ENCODE data around the gene RENBP. TPM values are rescaled to one million over a fixed set of nuclear protein-coding genes. Genes with fewer than 3 reads are reported as not detected.

The RENBP gene
- total and polyA plus RNA-seq, 4 donors: 1.0 to 7.9 (median 7.0) TPM

GRCh38 chrX:153920546-153920945, 23.9 kb downstream of the RENBP start (continued):
- no peak for TF ChIP-seq MAX (IDR thresholded peaks at IDR 0.05)
- no peak for TF ChIP-seq HNF4A (conservative IDR thresholded peaks at IDR 0.05)
- TF ChIP-seq RAD21 (IDR thresholded peaks at IDR 0.05): no peak
- no peak for TF ChIP-seq NR2F2 (IDR thresholded peaks at IDR 0.05)
- TF ChIP-seq FOXA2 (IDR thresholded peaks at IDR 0.05): no peak

- no peak overlapping the region for H3K4me3 ChIP-seq (ENCODE audit: low read depth in 1 of 3, low read length in 3 of 3)
- WGBS: 98% methylated on average over 13 of the region's 13 CpGs
- H3K27me3 ChIP-seq (ENCODE audit: control insufficient read depth in 4 of 4, insufficient read depth in 4 of 4, low read length in 3 of 4): no peaks in the 10 kb centered on the region
- H3K9ac ChIP-seq (ENCODE audit: low read depth in 1 of 2, low read length in 2 of 2): no peak overlapping the region
- H3K4me1 ChIP-seq (ENCODE audit: control insufficient read depth in 4 of 4, insufficient read depth in 4 of 4, low read length in 3 of 4): peaks cover 2 to 9% (median 3%) of the 10 kb centered on the region in 4 donors
- DNase-seq (ENCODE audit: low spot score): no peak
- H3K9me3 ChIP-seq (ENCODE audit: control insufficient read depth in 4 of 4, low read length in 3 of 4): no peaks in the 10 kb centered on the region
- H3K36me3 ChIP-seq (ENCODE audit: control insufficient read depth in 4 of 4, insufficient read depth in 3 of 4, low read depth in 1 of 4, low read length in 3 of 4): no peaks in the 10 kb centered on the region
- TF ChIP-seq ZBTB33 (IDR thresholded peaks at IDR 0.05) (no peak), REST (IDR thresholded peaks at IDR 0.05) (no peak), HNF4G (IDR thresholded peaks at IDR 0.05) (no peak), RAD21 (IDR thresholded peaks at IDR 0.05) (no peak), HNF4A (conservative IDR thresholded peaks at IDR 0.05) (no peak), FOXA2 (IDR thresholded peaks at IDR 0.05) (no peak), TAF1 (conservative IDR thresholded peaks at IDR 0.05) (no peak), CTCF (IDR thresholded peaks at IDR 0.05; ENCODE audit: low read depth, low read length, missing input control) (no peak), ATF3 (IDR thresholded peaks at IDR 0.05) (no peak), RXRA (IDR thresholded peaks at IDR 0.05) (no peak), MAX (IDR thresholded peaks at IDR 0.05) (no peak), JUND (IDR thresholded peaks at IDR 0.05) (no peak), FOXA1 (IDR thresholded peaks at IDR 0.05) (no peak), NR2F2 (IDR thresholded peaks at IDR 0.05) (no peak), GABPA (IDR thresholded peaks at IDR 0.05 in 1 of 2, conservative IDR thresholded peaks at IDR 0.05 in 1 of 2) (no peak), YY1 (IDR thresholded peaks at IDR 0.05) (no peak), SP1 (IDR thresholded peaks at IDR 0.05) (no peak), EGR1 (IDR thresholded peaks at IDR 0.05; ENCODE audit: low read depth in 2 of 2) (no peak)
- no peak overlapping the region for H3K27ac ChIP-seq (ENCODE audit: low read depth in 1 of 2, low read length in 2 of 2)
These were observed 25.2 kb downstream of the RENBP start for GRCh38 chrX:153919281-153919680.

All from liver (tissue), 9 donors.